Measurements from ENCODE around the gene MYO15A.

- TF ChIP-seq YY1 (IDR thresholded peaks at IDR 0.05; ENCODE audit: insufficient read depth, insufficient read length): no peak
- no peak for TF ChIP-seq SUZ12 (IDR thresholded peaks at IDR 0.05; ENCODE audit: extremely low read depth, insufficient read depth, insufficient read length)
These were observed 75.0 kb downstream of the MYO15A start, which contains the start of gene ALKBH5 for GRCh38 chr17:18183334-18184142.
